Activated naive CD4-positive, alpha-beta T cell treated with Interleukin-2 at 50 U/mL for 16 hours (primary cell): ENCODE measurements around the gene CACFD1.
A peak's percentile ranks its signal among the peaks of the same experiment; 100 is the strongest.
"Not testable (repeated sequence)": the region's sequence is repeated elsewhere in the genome, so short reads cannot be mapped to it uniquely, and the experiment has no call there.

Source experiments
- DNase-seq: peaks from one replicate; pipeline ENCODE4 v3.0.0-alpha.2; 2020

CACFD1 gene

GRCh38 chr9:133441571-133441970, 18.2 kb upstream of the CACFD1 start:
- DNase-seq, result no peak

GRCh38 chr9:133443248-133443647, 16.5 kb upstream of the CACFD1 start:
- no peak for DNase-seq

GRCh38 chr9:133443982-133444381, 15.8 kb upstream of the CACFD1 start:
- no peak for DNase-seq

- no peak for DNase-seq
Observed at GRCh38 chr9:133445293-133445969, 14.3 kb upstream of the CACFD1 start.

GRCh38 chr9:133448487-133448972, 11.2 kb upstream of the CACFD1 start:
- DNase-seq, result no peak

- DNase-seq, result no peak
Observed at GRCh38 chr9:133449760-133450159, 10.0 kb upstream of the CACFD1 start.

GRCh38 chr9:133451865-133452264, 7.9 kb upstream of the CACFD1 start:
- not testable (repeated sequence) for DNase-seq

- no peak for DNase-seq
Observed at GRCh38 chr9:133452562-133452961, 7.2 kb upstream of the CACFD1 start.

GRCh38 chr9:133453651-133454050, 6.1 kb upstream of the CACFD1 start:
- no peak for DNase-seq

GRCh38 chr9:133454325-133454724, 5.5 kb upstream of the CACFD1 start:
- DNase-seq, result no peak

GRCh38 chr9:133454943-133455673, 4.7 kb upstream of the CACFD1 start:
- no peak for DNase-seq

- no peak for DNase-seq
Observed at GRCh38 chr9:133455936-133456335, 3.8 kb upstream of the CACFD1 start.

- no peak for DNase-seq
Observed at GRCh38 chr9:133456409-133456808, 3.4 kb upstream of the CACFD1 start.

GRCh38 chr9:133457233-133457632, 2.5 kb upstream of the CACFD1 start:
- no peak for DNase-seq

- no peak for DNase-seq
Observed at GRCh38 chr9:133457748-133458147, 2.0 kb upstream of the CACFD1 start.

- DNase-seq, result no peak
Observed at GRCh38 chr9:133458643-133459312, 1.0 kb upstream of the CACFD1 start.

- peak; percentile 24 for DNase-seq
Observed at GRCh38 chr9:133460405-133461175, 812 bp downstream of the CACFD1 start.

GRCh38 chr9:133461975-133462374, 2.2 kb downstream of the CACFD1 start:
- DNase-seq, result no peak

GRCh38 chr9:133463234-133463863, 3.6 kb downstream of the CACFD1 start:
- no peak for DNase-seq

GRCh38 chr9:133463864-133464615, 4.3 kb downstream of the CACFD1 start:
- no peak for DNase-seq

GRCh38 chr9:133464638-133465037, 4.9 kb downstream of the CACFD1 start:
- DNase-seq, result no peak

- DNase-seq, result no peak
Observed at GRCh38 chr9:133465984-133466383, 6.2 kb downstream of the CACFD1 start.
